H1 (cell line): ENCODE measurements around the gene TRAK1. TPM values are rescaled to one million over a fixed set of nuclear protein-coding genes. Genes with fewer than 3 reads are reported as not detected.

Source experiments
- CTCF ChIA-PET: fragments of 300-600 bp; sonication (Branson Sonifier 250); formaldehyde crosslinking; loops from one replicate; lab custom pipeline; 2021; ENCODE audit not compliant: partially characterized antibody; lab: Charles Lee
- POLR2A ChIA-PET: fragments of 300-600 bp; sonication (Branson Sonifier 250); formaldehyde crosslinking; loops from one replicate; lab custom pipeline; 2021; ENCODE audit warnings: inconsistent platforms; ENCODE audit not compliant: partially characterized antibody; lab: Charles Lee
- DNase-seq, 2 experiments: peaks; one replicate each; pipeline versions ENCODE4 v3.0.0 to v3.0.0-alpha.2; 2010 to 2022; ENCODE audit warnings: low spot score in 2 of 2, low read depth in 1 of 2, mixed read lengths in 1 of 2
- FAIRE-seq: peaks from 2 replicates; lab custom pipeline; 2011; peaks lifted over from hg19 to GRCh38; lab: Jason Lieb, UNC
- H2AFZ ChIP-seq: 2 replicates; pipeline ENCODE4 v1.8.1; 2012; ENCODE audit warnings: low read length, inconsistent platforms
- H2AK5ac ChIP-seq: 2 replicates; pipeline ENCODE4 v1.6.1; 2013; ENCODE audit warnings: low read depth, low read length
- H2BK120ac ChIP-seq: replicated peaks from 2 replicates; pipeline ENCODE3; 2013; ENCODE audit warnings: low read depth, low read length, inconsistent platforms
- H2BK12ac ChIP-seq: 2 replicates; pipeline ENCODE4 v1.6.1; 2013; ENCODE audit warnings: low read depth, low read length
- H2BK15ac ChIP-seq: 2 replicates; pipeline ENCODE4 v1.6.1; 2013; ENCODE audit warnings: low read length
- H2BK20ac ChIP-seq: 2 replicates; pipeline ENCODE4 v1.6.1; 2013; ENCODE audit warnings: low read length
- H2BK5ac ChIP-seq: 2 replicates; pipeline ENCODE4 v1.6.1; 2013; ENCODE audit warnings: low read depth, low read length
- H3K14ac ChIP-seq: 2 replicates; pipeline ENCODE4 v1.6.1; 2013; ENCODE audit warnings: inconsistent platforms; ENCODE audit not compliant: insufficient read length
- H3K18ac ChIP-seq: 2 replicates; pipeline ENCODE4 v1.6.1; 2013; ENCODE audit warnings: low read length; ENCODE audit errors: extremely low read depth
- H3K23ac ChIP-seq: 2 replicates; pipeline ENCODE4 v1.6.1; 2013; ENCODE audit warnings: inconsistent platforms; ENCODE audit not compliant: insufficient read length
- H3K23me2 ChIP-seq: 2 replicates; pipeline ENCODE4 v1.6.1; 2013; ENCODE audit warnings: low read depth, low read length
- H3K27ac ChIP-seq: 2 replicates; pipeline ENCODE4 v1.6.1; 2011; ENCODE audit warnings: low read depth, low read length, inconsistent platforms
- H3K27me3 ChIP-seq, 4 experiments: replicated peaks in 1 of 4; 1 replicate in 1 of 4; 2 replicates in 3 of 4; pipeline versions ENCODE4 v1.6.1 to v1.8.1; 2011 to 2013; ENCODE audit warnings: low read length in 3 of 4, mild to moderate bottlenecking in 3 of 4, inconsistent platforms in 2 of 4, mixed read lengths in 2 of 4, moderate library complexity in 1 of 4; ENCODE audit not compliant: control insufficient read depth in 3 of 4, insufficient read depth in 3 of 4; ENCODE audit errors: extremely low read depth in 1 of 4
- H3K36me3 ChIP-seq, 4 experiments: 2 replicates each; pipeline versions ENCODE4 v1.6.1 to v1.8.1; 2011 to 2013; ENCODE audit warnings: mild to moderate bottlenecking in 4 of 4, low read length in 3 of 4, moderate library complexity in 2 of 4, control low read depth in 1 of 4, inconsistent platforms in 1 of 4; ENCODE audit not compliant: insufficient read depth in 4 of 4, control insufficient read depth in 2 of 4
- H3K4ac ChIP-seq: replicated peaks from 2 replicates; pipeline ENCODE3; 2013; ENCODE audit warnings: low read length, low read depth, mixed read lengths, inconsistent platforms; ENCODE audit not compliant: insufficient read length
- H3K4me1 ChIP-seq, 4 experiments: replicated peaks in 1 of 4; 1 replicate in 1 of 4; 2 replicates in 3 of 4; pipeline versions ENCODE4 v1.6.1 to v1.8.1; 2011 to 2013; ENCODE audit warnings: low read length in 3 of 4, inconsistent platforms in 2 of 4, mixed read lengths in 1 of 4; ENCODE audit not compliant: insufficient read depth in 4 of 4, control insufficient read depth in 3 of 4
- H3K4me2 ChIP-seq, 2 experiments: 2 replicates each; pipeline versions ENCODE4 v1.6.1 to v1.8.1; 2011 to 2013; ENCODE audit warnings: low read depth in 2 of 2, low read length in 2 of 2, control low read depth in 1 of 2, inconsistent platforms in 1 of 2, mild to moderate bottlenecking in 1 of 2; ENCODE audit not compliant: insufficient read depth in 1 of 2
- H3K4me3 ChIP-seq, 4 experiments: fragments of 200-600, 300-600 bp in 1 of 4; sonication (generic), shearing (Covaris generic), sonication (Bioruptor Twin) in 1 of 4; 2 replicates each; pipeline versions ENCODE4 v1.5.1 to v1.8.1; 2011 to 2016; ENCODE audit warnings: low read length in 4 of 4, low read depth in 3 of 4, control low read depth in 2 of 4, inconsistent platforms in 2 of 4, mild to moderate bottlenecking in 2 of 4, mixed read lengths in 1 of 4, moderate library complexity in 1 of 4; ENCODE audit not compliant: insufficient read depth in 2 of 4; ENCODE audit errors: extremely low read depth in 1 of 4
- H3K56ac ChIP-seq: replicated peaks from 2 replicates; pipeline ENCODE3; 2013; ENCODE audit warnings: low read depth, mild to moderate bottlenecking, mixed read lengths, low read length, inconsistent platforms; ENCODE audit not compliant: insufficient read length
- H3K79me1 ChIP-seq: 2 replicates; pipeline ENCODE4 v1.6.1; 2013; ENCODE audit warnings: low read depth, low read length, control low read depth
- H3K79me2 ChIP-seq, 2 experiments: 2 replicates each; pipeline versions ENCODE4 v1.6.1 to v1.8.1; 2012 to 2013; ENCODE audit warnings: low read length in 2 of 2, mild to moderate bottlenecking in 2 of 2, inconsistent platforms in 1 of 2; ENCODE audit not compliant: insufficient read depth in 2 of 2, control insufficient read depth in 1 of 2
- H3K9ac ChIP-seq, 4 experiments: replicated peaks in 1 of 4; 1 replicate in 1 of 4; 2 replicates in 3 of 4; pipeline versions ENCODE4 v1.6.1 to v1.8.1; 2011 to 2013; ENCODE audit warnings: low read depth in 3 of 4, low read length in 3 of 4, control low read depth in 2 of 4, mild to moderate bottlenecking in 2 of 4, moderate library complexity in 2 of 4, inconsistent platforms in 1 of 4; ENCODE audit errors: extremely low read depth in 1 of 4
- H3K9me3 ChIP-seq, 2 experiments: 2 replicates each; pipeline versions ENCODE4 v1.6.1 to v1.8.1; 2012 to 2013; ENCODE audit warnings: mild to moderate bottlenecking in 2 of 2, moderate library complexity in 2 of 2, control low read depth in 1 of 2, inconsistent platforms in 1 of 2, low read depth in 1 of 2, low read length in 1 of 2, mixed read lengths in 1 of 2; ENCODE audit not compliant: insufficient read depth in 2 of 2
- H4K20me1 ChIP-seq, 2 experiments: replicated peaks in 1 of 2; 2 replicates each; pipeline versions ENCODE3 to v1.8.1; 2011 to 2013; ENCODE audit warnings: inconsistent platforms in 2 of 2, low read length in 2 of 2, mild to moderate bottlenecking in 1 of 2; ENCODE audit not compliant: insufficient read depth in 2 of 2, control insufficient read depth in 1 of 2
- H4K5ac ChIP-seq: 2 replicates; pipeline ENCODE4 v1.6.1; 2013; ENCODE audit warnings: low read length, low read depth, mixed read lengths, inconsistent platforms; ENCODE audit not compliant: insufficient read length
- H4K8ac ChIP-seq: 2 replicates; pipeline ENCODE4 v1.8.0; 2013; ENCODE audit warnings: mild to moderate bottlenecking, moderate library complexity, low read length, inconsistent platforms; ENCODE audit not compliant: insufficient read depth; ENCODE audit errors: extremely low read depth
- H4K91ac ChIP-seq: replicated peaks from 2 replicates; pipeline ENCODE3; 2013; ENCODE audit warnings: low read length, mixed read lengths, inconsistent platforms; ENCODE audit not compliant: insufficient read length
- CHD2 ChIP-seq: IDR thresholded peaks from 2 replicates; pipeline ENCODE4 v1.6.1; 2012; ENCODE audit warnings: low read length, improper control_type of control experiment
- FOSL1 ChIP-seq: IDR thresholded peaks from 2 replicates; pipeline ENCODE4 v1.6.1; 2011; ENCODE audit warnings: mild to moderate bottlenecking, low read depth, low read length, moderate library complexity; ENCODE audit not compliant: insufficient read depth
- POU5F1 ChIP-seq: IDR thresholded peaks from 2 replicates; pipeline ENCODE4 v1.6.1; 2011; ENCODE audit warnings: low read depth, mild to moderate bottlenecking, low read length, moderate library complexity
- RAD21 ChIP-seq, 2 experiments: IDR thresholded peaks in 1 of 2; conservative IDR thresholded peaks in 1 of 2; 2 replicates each; pipeline ENCODE4 v1.6.1; 2011; ENCODE audit warnings: low read depth in 2 of 2, low read length in 2 of 2, improper control_type of control experiment in 1 of 2, inconsistent platforms in 1 of 2, mild to moderate bottlenecking in 1 of 2, moderate library complexity in 1 of 2
- SRF ChIP-seq: IDR thresholded peaks from 2 replicates; pipeline ENCODE4 v1.6.1; 2011; ENCODE audit warnings: mild to moderate bottlenecking, low read depth, low read length, moderate library complexity
- WGBS, 2 experiments: shearing (Covaris generic) in 1 of 2; methylation state at CpG; one replicate each; pipeline versions ENCODE4 v1.1.6 to v1.1.7; 2013 to 2015; ENCODE audit warnings: low lambda C conversion rate in 2 of 2, mixed read lengths in 2 of 2, inconsistent platforms in 1 of 2, low coverage in 1 of 2, missing lambda C conversion rate in 1 of 2; ENCODE audit not compliant: insufficient replicate concordance in 2 of 2, insufficient coverage in 1 of 2, insufficient read length in 1 of 2; ENCODE audit errors: extremely low coverage in 1 of 2, missing lambda C conversion rate in 1 of 2; 5-methylcytosine and 5-hydroxymethylcytosine counted together
- polyA plus RNA-seq, 7 experiments: library from polyadenylated mRNA; depleted of rRNA in 3 of 7; stranded (reverse) in 5 of 7; unstranded in 2 of 7; fragments of >200 nt in 5 of 7; fragments of 200-250 nt in 2 of 7; gene quantifications; 1 replicate in 5 of 7; 2 replicates in 1 of 7; 4 replicates in 1 of 7; pipeline versions ENCODE4 v1.2.1 to v1.2.3, GENCODE V29; 2011 to 2013; ENCODE audit warnings: missing spikeins in 2 of 7, mixed read lengths in 2 of 7
- total RNA-seq: library from RNA; stranded (reverse); fragmentation: NEBNext Ultra II Directional; extraction: Animal tissue kit (Norgen Biotek cat#: 25700); gene quantifications from 2 replicates; pipeline ENCODE4 v1.2.1, GENCODE V29; 2021
- TF ChIP-seq, protein P1 (sequence below): IDR thresholded peaks from 2 replicates; pipeline ENCODE4 v1.6.1; 2012; ENCODE audit warnings: inconsistent platforms

The TRAK1 gene
- total and polyA plus RNA-seq, 2 of the 8 experiments (the other 6 are each of a cell fraction or from before 2014, with no cell fraction given) = 21.3 to 32.7 TPM

GRCh38 chr3:42120866-42121265, 29.7 kb downstream of the TRAK1 start:
- Histone ChIP-seq H3K4me3 (no peak overlapping the region), H2AFZ (no peak overlapping the region), H4K8ac (no peak overlapping the region), H3K4me1 (peaks cover 2 to 5% (median 4%) of the 10 kb centered on the region in 4 experiments; a peak in 6 of 7 replicates)
- no peak for FAIRE-seq
- TF ChIP-seq FOSL1 = no peak
- no peak for TF ChIP-seq RAD21 (IDR thresholded peaks at IDR 0.05 in 1 of 2, conservative IDR thresholded peaks at IDR 0.05 in 1 of 2; ENCODE audit: low read depth in 2 of 2, low read length in 2 of 2)
- TF ChIP-seq, protein P1, sequence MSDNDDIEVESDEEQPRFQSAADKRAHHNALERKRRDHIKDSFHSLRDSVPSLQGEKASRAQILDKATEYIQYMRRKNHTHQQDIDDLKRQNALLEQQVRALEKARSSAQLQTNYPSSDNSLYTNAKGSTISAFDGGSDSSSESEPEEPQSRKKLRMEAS = no peak
- no peak for TF ChIP-seq CHD2
- no peak for TF ChIP-seq POU5F1
- TF ChIP-seq SRF = no peak
- TF ChIP-seq, all 59 proteins: peak for 0
- Histone ChIP-seq H3K18ac (no peak overlapping the region), H3K14ac (no peak overlapping the region), H2BK120ac (no peak overlapping the region), H2AK5ac (no peak overlapping the region), H2BK20ac (no peak overlapping the region), H3K9me3 (no peaks in the 10 kb centered on the region), H4K5ac (no peak overlapping the region), H3K23me2 (no peaks in the 10 kb centered on the region), H3K4me2 (no peak overlapping the region), H3K4ac (no peak overlapping the region), H4K91ac (no peak overlapping the region), H3K27ac (no peak overlapping the region), H3K79me2 (peaks cover 0 to 11% of the 10 kb centered on the region in 2 experiments; a peak in 1 of 4 replicates), H4K20me1 (peaks cover 0 to 2% of the 10 kb centered on the region in 2 experiments), H3K79me1 (peaks cover 2% of the 10 kb centered on the region; the same call in 1 of the 2 replicates), H3K36me3 (peaks cover 0 to 3% (median 0%) of the 10 kb centered on the region in 4 experiments; a peak in 1 of 8 replicates), H3K9ac (no peak overlapping the region), H2BK15ac (no peak overlapping the region), H3K56ac (no peak overlapping the region), H2BK5ac (no peak overlapping the region), H3K23ac (no peak overlapping the region), H3K27me3 (no peaks in the 10 kb centered on the region), H2BK12ac (no peak overlapping the region)
- ChIA-PET POLR2A (no interaction called here), CTCF (interaction anchor here (1.1 to 8.2 kb wide), 7 partner anchors 19 to 106 kb away, joined by 3 to 249 read pairs (median 5); no protein-coding TSS in a partner anchor)
- 91% methylated on average over 3 of the region's 3 CpGs; no CpG with 5 or more reads in 1 of the 2 experiments for WGBS, 2 experiments
- no peak for DNase-seq
